ENCODE results near the gene LY6G5C.

DNA sequence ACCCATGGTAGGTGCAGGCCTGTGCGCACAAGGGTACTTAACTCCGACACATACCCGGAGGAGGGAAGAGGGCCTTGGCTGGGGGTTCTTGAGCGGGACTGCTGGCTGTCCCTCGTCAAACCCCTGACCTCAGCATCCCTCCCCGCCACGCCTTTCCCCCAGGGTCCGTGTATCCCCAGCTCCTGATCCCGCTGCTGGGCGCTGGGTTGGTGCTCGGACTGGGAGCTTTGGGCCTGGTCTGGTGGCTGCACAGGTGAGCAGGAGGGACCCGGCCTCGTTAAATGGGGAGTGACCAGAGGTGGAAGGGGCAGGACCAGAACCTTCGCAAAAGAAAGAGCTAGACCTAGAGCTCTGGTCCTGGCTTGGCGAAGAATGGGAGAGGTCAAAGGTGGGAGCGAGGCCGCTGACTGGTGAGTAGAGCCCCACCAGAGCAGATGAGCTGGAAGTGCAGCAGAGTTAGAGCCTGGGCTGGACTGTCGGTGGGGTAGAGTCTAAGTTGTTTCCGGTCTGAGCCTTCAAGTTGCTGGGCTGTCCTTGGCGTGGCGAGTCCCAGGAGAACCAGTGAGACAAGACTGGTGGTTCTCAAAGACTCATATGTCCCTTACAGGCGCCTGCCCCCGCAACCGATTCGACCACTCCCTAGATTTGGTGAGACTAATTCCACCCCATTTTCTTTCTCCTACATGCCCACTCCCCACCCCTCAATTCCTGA is 43.3 kb upstream of the LY6G5C start:
- TF ChIP-seq ZNF274 (IDR thresholded peaks at IDR 0.05; ENCODE audit: low read depth, low read length): no peak
- TF ChIP-seq YY1 (IDR thresholded peaks at IDR 0.05; ENCODE audit: insufficient read depth, insufficient read length): no peak

All from NT2/D1 (cell line).